ENCODE data around the gene SORBS2. TPM values are rescaled to one million over a fixed set of nuclear protein-coding genes. Genes with fewer than 3 reads are reported as not detected.

SORBS2 gene
- total and polyA plus RNA-seq, 2 donors (not counting 3 experiments of a cell fraction or from before 2014, with no cell fraction given), result 69.8 to 82.5 TPM

- ChIA-PET POLR2A (no interaction called here), CTCF (interaction anchor here (0.7 to 1.8 kb wide), 3 partner anchors 8 to 229 kb away, joined by 3 to 4 read pairs (median 3); no protein-coding TSS in a partner anchor)
- dilution Hi-C loops (cut with MboI; ENCODE audit: extremely low pct_ligation_motif_present, low sequenced_read_pairs), result no loop called here
Observed at GRCh38 chr4:185809121-185809520, 2.9 kb downstream of the SORBS2 start.

More at GRCh38 chr4:185809121-185809520, 2.9 kb downstream of the SORBS2 start:
- Histone ChIP-seq H3K4me3 (replicated peaks in 1 of 3; ENCODE audit: insufficient read depth in 1 of 3, low read depth in 1 of 3, low read length in 3 of 3) (no peak overlapping the region), H3K79me2 (ENCODE audit: control insufficient read depth, insufficient read depth, low read length) (no peaks in the 10 kb centered on the region), H3K27ac (ENCODE audit: insufficient read depth, low read depth, low read length) (no peak overlapping the region), H2AFZ (ENCODE audit: low read depth, low read length) (no peak overlapping the region), H3K4me2 (ENCODE audit: insufficient read depth, low read length) (no peak overlapping the region), H3K9me3 (replicated peaks; ENCODE audit: control insufficient read depth, insufficient read depth, low read length) (no peaks in the 10 kb centered on the region), H3K9me1 (replicated peaks; ENCODE audit: control insufficient read depth, extremely low read depth, insufficient read depth, low read length) (no peaks in the 10 kb centered on the region), H4K20me1 (replicated peaks; ENCODE audit: control insufficient read depth, extremely low read depth, insufficient read depth, low read length) (no peaks in the 10 kb centered on the region), H3K27me3 (ENCODE audit: control insufficient read depth in 2 of 2, insufficient read depth in 2 of 2, low read length in 2 of 2) (no peaks in the 10 kb centered on the region), H3K4me1 (ENCODE audit: control insufficient read depth, extremely low read depth, insufficient read depth, low read length) (no peaks in the 10 kb centered on the region), H3K36me3 (ENCODE audit: control insufficient read depth in 2 of 2, extremely low read depth in 1 of 2, insufficient read depth in 2 of 2, low read length in 2 of 2) (no peaks in the 10 kb centered on the region), H3K9ac (replicated peaks; ENCODE audit: extremely low read depth, insufficient read depth, low read length) (no peak overlapping the region)
- TF ChIP-seq MYC (IDR thresholded peaks at IDR 0.05; ENCODE audit: low read depth, low read length), result no peak
- TF ChIP-seq POLR2A (IDR thresholded peaks at IDR 0.05; ENCODE audit: low read depth, low read length), result no peak
- no peak for TF ChIP-seq CTCF (IDR thresholded peaks at IDR 0.05; ENCODE audit: extremely low read depth in 1 of 2, insufficient read depth in 1 of 2, low read depth in 1 of 2, low read length in 2 of 2)
- no peak for TF ChIP-seq MAX (IDR thresholded peaks at IDR 0.05; ENCODE audit: insufficient read depth, insufficient read length)
- TF ChIP-seq EZH2 (IDR thresholded peaks at IDR 0.05; ENCODE audit: borderline replicate concordance, low read depth, low read length, severe bottlenecking), result no peak
- no peak for TF ChIP-seq FOS (IDR thresholded peaks at IDR 0.05; ENCODE audit: borderline replicate concordance, insufficient read depth, low read length)
- no peak for TF ChIP-seq JUN (IDR thresholded peaks at IDR 0.05; ENCODE audit: borderline replicate concordance, insufficient read depth, insufficient read length, low read depth)
- TF ChIP-seq GATA2 (IDR thresholded peaks at IDR 0.05; ENCODE audit: insufficient read depth, insufficient read length, low read depth, low read length), result no peak
- no peak for TF ChIP-seq POLR2AphosphoS5 (IDR thresholded peaks at IDR 0.05; ENCODE audit: insufficient read depth, low read depth, low read length)
- DNase-seq (ENCODE audit: low read depth, low spot score), result no peak
- intact Hi-C loops (cut with micrococcal nuclease), result no loop called here
- BruUV-seq (replicated peaks), result no TSS peak
- FAIRE-seq, result no peak

All from endothelial cell of umbilical vein (primary cell).